A549 (cell line): ENCODE measurements around the gene DIS3L2. TPM values are rescaled to one million over a fixed set of nuclear protein-coding genes. Genes with fewer than 3 reads are reported as not detected.

Experiments used
- ATAC-seq, 2 experiments: fragments of 200-7000 bp in 1 of 2; fragments of >200 bp in 1 of 2; cut with Nextera tagmentation in 1 of 2; cut with Tn5 transposase in 1 of 2; 3 replicates each; pipeline versions ENCODE4 v1.8.0 to v1.9.1; 2018 to 2020; ENCODE audit warnings: mild to moderate bottlenecking in 1 of 2, moderate library complexity in 1 of 2
- CTCF ChIA-PET: fragments of 300-600 bp; sonication (Branson Sonifier 250); formaldehyde crosslinking; extraction: SDS; loops from one replicate; lab custom pipeline; 2021; ENCODE audit warnings: antibody characterized with exemption, inconsistent platforms; lab: Yijun Ruan, JAX
- POLR2A ChIA-PET: fragments of 350-600 bp; formaldehyde crosslinking; extraction: SDS; loops from one replicate; lab custom pipeline; 2021; ENCODE audit warnings: antibody characterized with exemption, inconsistent platforms; lab: Yijun Ruan, JAX
- DNase-seq, 2 experiments: peaks; one replicate each; pipeline versions ENCODE4 v3.0.0 to v3.0.0-alpha.2; 2011 to 2016; ENCODE audit warnings: low read depth in 1 of 2, low spot score in 1 of 2
- FAIRE-seq: peaks from 2 replicates; lab custom pipeline; 2011; peaks lifted over from hg19 to GRCh38; lab: Jason Lieb, UNC
- H3K27ac ChIP-seq, 2 experiments: fragments of >200 bp; sonication (Bioruptor Twin); formaldehyde crosslinking; 3 replicates each; pipeline ENCODE4 v1.5.1; 2016 to 2017
- H3K4me1 ChIP-seq: fragments of >200 bp; sonication (Bioruptor Twin); formaldehyde crosslinking; 3 replicates; pipeline ENCODE4 v1.6.1; 2016
- H3K4me2 ChIP-seq: fragments of >200 bp; sonication (Bioruptor Twin); formaldehyde crosslinking; 3 replicates; pipeline ENCODE4 v1.6.1; 2016
- H3K4me3 ChIP-seq: fragments of >200 bp; sonication (Bioruptor Twin); formaldehyde crosslinking; 3 replicates; pipeline ENCODE4 v1.5.1; 2016
- H3K9me3 ChIP-seq: fragments of >200 bp; sonication (Bioruptor Twin); formaldehyde crosslinking; 3 replicates; pipeline ENCODE4 v1.6.1; 2016
- CBX2 ChIP-seq: fragments of 200-600 bp; sonication (generic); IDR thresholded peaks from 2 replicates; pipeline ENCODE4 v1.6.1; 2016; ENCODE audit warnings: low read depth, mild to moderate bottlenecking, borderline replicate concordance
- CEBPB ChIP-seq, 2 experiments: fragments of >200 bp in 1 of 2; sonication (Bioruptor Twin) in 1 of 2; formaldehyde crosslinking in 1 of 2; IDR thresholded peaks; 2 replicates each; pipeline ENCODE4 v1.6.1; 2012 to 2016
- CHD4 ChIP-seq: fragments of 200-600 bp; sonication (generic); IDR thresholded peaks from 2 replicates; pipeline ENCODE4 v1.6.1; 2016; ENCODE audit warnings: antibody characterized with exemption, mild to moderate bottlenecking, borderline replicate concordance
- EHMT2 ChIP-seq: fragments of 200-600 bp; sonication (generic); IDR thresholded peaks from 2 replicates; pipeline ENCODE4 v1.6.1; 2016; ENCODE audit warnings: antibody characterized with exemption, low read depth, mild to moderate bottlenecking, moderate library complexity
- EP300 ChIP-seq, 2 experiments: fragments of >200 bp; sonication (Bioruptor Twin); formaldehyde crosslinking; IDR thresholded peaks; 2 replicates in 1 of 2; 3 replicates in 1 of 2; pipeline ENCODE4 v1.6.1; 2016 to 2017
- ESRRA ChIP-seq: fragments of 150-350 bp; IDR thresholded peaks from 2 replicates; pipeline ENCODE4 v1.6.1; 2014; ENCODE audit warnings: mild to moderate bottlenecking, low read length, borderline replicate concordance
- FOSL2 ChIP-seq, 2 experiments: fragments of 450-650 bp in 1 of 2; fragments of >200 bp in 1 of 2; sonication (Bioruptor Twin) in 1 of 2; formaldehyde crosslinking; IDR thresholded peaks; 2 replicates each; pipeline versions ENCODE4 v1.5.0 to v1.6.1; 2016 to 2020; ENCODE audit warnings: mild to moderate bottlenecking in 1 of 2, moderate library complexity in 1 of 2
- HEYL ChIP-seq: fragments of 250-450 bp; sonication (Bioruptor Pico); IDR thresholded peaks from 2 replicates; pipeline ENCODE4 v1.8.0; 2021; ENCODE audit warnings: mild to moderate bottlenecking, moderate library complexity
- HOXB5 ChIP-seq: fragments of 250-450 bp; sonication (Bioruptor Pico); IDR thresholded peaks from 2 replicates; pipeline ENCODE4 v1.5.0; 2020; ENCODE audit warnings: mild to moderate bottlenecking, moderate library complexity
- JUN ChIP-seq, 2 experiments: fragments of >200 bp; sonication (Bioruptor Twin); formaldehyde crosslinking; IDR thresholded peaks; 2 replicates in 1 of 2; 3 replicates in 1 of 2; pipeline ENCODE4 v1.6.1; 2016 to 2017
- KDM5A ChIP-seq: fragments of 200-600 bp; sonication (generic); IDR thresholded peaks from 2 replicates; pipeline ENCODE4 v1.6.1; 2016; ENCODE audit warnings: antibody characterized with exemption, mild to moderate bottlenecking
- MAZ ChIP-seq: fragments of 150-350 bp; IDR thresholded peaks from 2 replicates; pipeline ENCODE4 v1.6.1; 2014; ENCODE audit warnings: antibody characterized with exemption, low read depth, low read length, borderline replicate concordance
- MYC ChIP-seq: IDR thresholded peaks from 2 replicates; pipeline ENCODE4 v1.6.1; 2012; ENCODE audit warnings: mild to moderate bottlenecking, inconsistent platforms, low read length, improper control_type of control experiment, borderline replicate concordance
- PHF8 ChIP-seq: fragments of 200-600 bp; sonication (generic); IDR thresholded peaks from 2 replicates; pipeline ENCODE4 v1.6.1; 2016; ENCODE audit warnings: low read depth, mild to moderate bottlenecking, antibody characterized with exemption, moderate library complexity, borderline replicate concordance
- RFX5 ChIP-seq: fragments of 450-650 bp; IDR thresholded peaks from 2 replicates; pipeline ENCODE4 v1.7.1; 2014; ENCODE audit warnings: antibody characterized with exemption, mild to moderate bottlenecking, moderate library complexity
- RNF2 ChIP-seq: fragments of 200-600 bp; sonication (generic); IDR thresholded peaks from 2 replicates; pipeline ENCODE4 v1.6.1; 2016; ENCODE audit warnings: low read depth, mild to moderate bottlenecking, antibody characterized with exemption, moderate library complexity, borderline replicate concordance
- USF2 ChIP-seq: fragments of 450-650 bp; IDR thresholded peaks from 2 replicates; pipeline ENCODE4 v1.6.1; 2014; ENCODE audit warnings: antibody characterized with exemption
- ZC3H11A ChIP-seq: fragments of 450-650 bp; IDR thresholded peaks from 2 replicates; pipeline ENCODE4 v1.6.1; 2014; ENCODE audit warnings: antibody characterized with exemption, mild to moderate bottlenecking
- WGBS: methylation state at CpG from one replicate; pipeline ENCODE4 v1.1.6; 2017; ENCODE audit errors: missing lambda C conversion rate; 5-methylcytosine and 5-hydroxymethylcytosine counted together
- polyA plus RNA-seq, 4 experiments: library from polyadenylated mRNA; depleted of rRNA in 3 of 4; stranded (reverse); fragments of >200 nt; fragmentation: RNase III in 1 of 4; extraction: RNeasy Plus Mini Kit Qiagen cat#74134 plus additional on column Dnase treatment in 1 of 4; gene quantifications; 2 replicates in 3 of 4; 3 replicates in 1 of 4; pipeline ENCODE4 v1.2.3, GENCODE V29; 2011 to 2017
- TF ChIP-seq, protein P1 (sequence below): fragments of >200 bp; sonication (Bioruptor Twin); formaldehyde crosslinking; IDR thresholded peaks from 2 replicates; pipeline ENCODE4 v1.6.1; 2016
- TF ChIP-seq, protein P2 (sequence below): IDR thresholded peaks from 2 replicates; pipeline ENCODE4 v1.6.1; 2012; ENCODE audit warnings: low read depth, borderline replicate concordance
- TF ChIP-seq, protein P3 (sequence below): IDR thresholded peaks from 2 replicates; pipeline ENCODE4 v1.6.1; 2012

Gene DIS3L2
- polyA plus RNA-seq, 2 of the 4 experiments (the other 2 are of a cell fraction), result 14.9 to 15.4 TPM

DNA sequence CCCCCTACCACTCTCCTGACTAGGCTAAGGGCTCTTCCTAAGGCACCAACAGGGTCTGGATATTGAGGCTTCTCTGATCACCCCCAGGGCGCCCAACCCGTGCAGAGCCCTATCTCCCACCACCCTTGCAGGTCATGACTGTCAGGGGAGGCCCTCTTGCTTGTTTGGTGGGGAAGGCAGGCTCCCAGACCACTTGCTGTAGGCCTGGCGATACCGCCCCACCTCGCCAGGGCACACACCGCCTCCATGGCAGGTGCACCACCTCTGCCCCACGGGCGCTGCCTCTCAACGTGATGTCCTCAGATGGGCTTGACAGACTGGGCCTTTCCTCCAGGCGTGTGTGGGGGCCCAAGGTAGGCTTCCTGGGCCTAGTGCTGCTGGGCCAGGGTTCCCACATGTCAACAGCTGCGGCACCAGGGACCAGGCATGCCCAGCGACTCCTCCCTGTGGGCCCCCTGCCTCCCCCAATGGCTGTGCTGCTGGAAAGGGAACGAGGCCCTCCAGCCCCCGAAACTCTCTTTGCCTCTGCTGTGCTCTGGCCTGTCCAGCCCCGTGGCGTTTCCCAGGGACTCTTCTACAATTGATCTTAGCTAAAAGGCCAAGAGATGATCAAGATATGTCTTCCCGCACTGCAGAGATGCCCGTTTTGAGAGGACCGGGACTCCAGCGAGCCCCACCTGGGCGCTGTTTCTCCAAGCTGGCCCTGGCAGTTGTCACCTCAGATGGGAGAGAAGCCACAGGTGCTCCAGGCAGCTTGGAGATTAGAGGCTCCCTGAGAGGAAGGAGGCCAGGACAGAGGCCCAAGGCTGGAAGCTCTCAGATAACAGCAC, 42.8 kb upstream of the DIS3L2 start:
- FAIRE-seq (no peak), ATAC-seq (no peak), DNase-seq (no peak)
- no peaks in the 10 kb centered on the region for H3K4me1 ChIP-seq
- ChIA-PET CTCF (interaction anchor here (1.2 to 12.7 kb wide), 7 partner anchors 10 to 406 kb away, joined by 3 to 154 read pairs (median 8); no protein-coding TSS in a partner anchor), POLR2A (no interaction called here)
- no peak overlapping the region for H3K4me2 ChIP-seq
- H3K9me3 ChIP-seq, result no peaks in the 10 kb centered on the region
- no peak overlapping the region for H3K27ac ChIP-seq
- H3K4me3 ChIP-seq, result no peak overlapping the region
- 86% methylated on average over 17 of the region's 21 CpGs for WGBS
- TF ChIP-seq HOXB5 (no peak), USF2 (no peak), MAZ (no peak), PHF8 (no peak), RFX5 (no peak), EP300 (IDR thresholded peaks at IDR 0.05) (no peak), ESRRA (no peak), EHMT2 (no peak), ZC3H11A (no peak), CEBPB (IDR thresholded peaks at IDR 0.05) (no peak), FOSL2 (IDR thresholded peaks at IDR 0.05) (no peak), FOSL2 (CRISPR knock-in tag; IDR thresholded peaks at IDR 0.05) (no peak), CBX2 (no peak), CHD4 (no peak), KDM5A (no peak), MYC (no peak)
- TF ChIP-seq, protein P1, sequence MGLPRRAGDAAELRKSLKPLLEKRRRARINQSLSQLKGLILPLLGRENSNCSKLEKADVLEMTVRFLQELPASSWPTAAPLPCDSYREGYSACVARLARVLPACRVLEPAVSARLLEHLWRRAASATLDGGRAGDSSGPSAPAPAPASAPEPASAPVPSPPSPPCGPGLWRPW, result no peak
- TF ChIP-seq, protein P2, sequence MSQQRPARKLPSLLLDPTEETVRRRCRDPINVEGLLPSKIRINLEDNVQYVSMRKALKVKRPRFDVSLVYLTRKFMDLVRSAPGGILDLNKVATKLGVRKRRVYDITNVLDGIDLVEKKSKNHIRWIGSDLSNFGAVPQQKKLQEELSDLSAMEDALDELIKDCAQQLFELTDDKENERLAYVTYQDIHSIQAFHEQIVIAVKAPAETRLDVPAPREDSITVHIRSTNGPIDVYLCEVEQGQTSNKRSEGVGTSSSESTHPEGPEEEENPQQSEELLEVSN, result no peak

DNA sequence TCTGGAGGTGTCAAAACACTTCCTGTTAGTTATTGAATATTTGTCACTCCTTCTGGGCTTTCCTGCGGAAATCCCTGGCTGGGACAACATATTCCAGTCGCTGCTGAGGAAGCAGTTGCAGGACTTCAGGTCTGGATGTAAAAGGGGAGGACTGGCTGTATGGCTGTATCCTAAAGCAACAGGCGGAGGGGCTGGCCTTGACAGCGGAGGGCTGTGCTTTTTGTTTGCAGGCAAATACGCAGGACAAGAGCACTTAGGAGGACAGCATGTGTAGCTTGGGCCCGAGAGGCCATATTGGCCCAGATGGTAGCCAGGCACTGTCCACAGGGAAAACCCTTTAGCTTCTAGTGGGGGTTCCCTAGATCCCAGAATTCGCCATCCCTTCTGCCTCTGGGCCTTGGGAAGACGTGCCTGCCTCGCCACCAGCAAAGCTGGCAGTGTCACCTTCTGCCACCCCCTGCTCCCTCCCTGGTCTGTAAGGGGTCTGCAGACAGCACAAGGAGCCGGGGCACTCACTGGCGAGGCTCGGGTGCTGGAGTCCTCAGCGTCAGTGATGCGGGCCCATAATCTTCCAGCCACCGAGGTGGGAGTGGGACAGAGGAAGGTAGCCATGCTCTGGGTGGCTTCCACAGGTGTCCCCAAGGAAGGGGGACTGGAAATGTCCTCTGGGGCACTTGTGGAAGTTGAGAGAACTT, 42.0 kb upstream of the DIS3L2 start:
- no peak overlapping the region for H3K27ac ChIP-seq
- H3K4me1 ChIP-seq, result no peaks in the 10 kb centered on the region
- no peak overlapping the region for H3K4me2 ChIP-seq
- WGBS, result 77% methylated on average over 10 of the region's 15 CpGs
- no peak for FAIRE-seq
- H3K4me3 ChIP-seq, result no peak overlapping the region
- ChIA-PET CTCF (interaction anchor here (1.2 to 12.7 kb wide), 6 partner anchors 9 to 405 kb away, joined by 3 to 154 read pairs (median 9); no protein-coding TSS in a partner anchor), POLR2A (no interaction called here)
- no peak for ATAC-seq
- DNase-seq, result no peak
- TF ChIP-seq HEYL (CRISPR knock-in tag), result no peak
- TF ChIP-seq RNF2, result no peak
- TF ChIP-seq, protein P3, sequence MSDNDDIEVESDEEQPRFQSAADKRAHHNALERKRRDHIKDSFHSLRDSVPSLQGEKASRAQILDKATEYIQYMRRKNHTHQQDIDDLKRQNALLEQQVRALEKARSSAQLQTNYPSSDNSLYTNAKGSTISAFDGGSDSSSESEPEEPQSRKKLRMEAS, result no peak
- TF ChIP-seq JUN (IDR thresholded peaks at IDR 0.05), result no peak
- TF ChIP-seq, all 56 proteins: peak for 0
- no peaks in the 10 kb centered on the region for H3K9me3 ChIP-seq
